Dedifferentiated amniotic fluid mesenchymal stem cell (primary cell): ENCODE data around the gene PTPRT.

Experiments used
- DNase-seq: peaks from one replicate; pipeline ENCODE4 v3.0.0-alpha.2; 2016; ENCODE audit errors: extremely low spot score

Gene PTPRT

GRCh38 chr20:42975974-42976373, 213.7 kb downstream of the PTPRT start:
- no peak for DNase-seq

- DNase-seq: no peak
Observed at GRCh38 chr20:42974347-42974746, 215.4 kb downstream of the PTPRT start.

GRCh38 chr20:42972591-42972990, 217.1 kb downstream of the PTPRT start:
- DNase-seq: no peak

- DNase-seq: no peak
Observed at GRCh38 chr20:42968746-42969145, 221.0 kb downstream of the PTPRT start.

- no peak for DNase-seq
Observed at GRCh38 chr20:42963796-42964195, 225.9 kb downstream of the PTPRT start.

GRCh38 chr20:42961771-42962170, 227.9 kb downstream of the PTPRT start:
- DNase-seq: no peak

- DNase-seq: no peak
Observed at GRCh38 chr20:42959996-42960395, 229.7 kb downstream of the PTPRT start.

- no peak for DNase-seq
Observed at GRCh38 chr20:42958367-42959069, 231.2 kb downstream of the PTPRT start.

GRCh38 chr20:42957704-42958095, 232.0 kb downstream of the PTPRT start:
- DNase-seq: no peak

GRCh38 chr20:42957018-42957703, 232.5 kb downstream of the PTPRT start:
- no peak for DNase-seq

GRCh38 chr20:42955713-42956112, 234.0 kb downstream of the PTPRT start:
- no peak for DNase-seq

- DNase-seq: no peak
Observed at GRCh38 chr20:42954951-42955350, 234.8 kb downstream of the PTPRT start.

GRCh38 chr20:42949950-42950349, 239.8 kb downstream of the PTPRT start:
- no peak for DNase-seq

- DNase-seq: no peak
Observed at GRCh38 chr20:42945234-42945994, 244.3 kb downstream of the PTPRT start.

GRCh38 chr20:42941629-42942028, 248.1 kb downstream of the PTPRT start:
- DNase-seq: no peak

- no peak for DNase-seq
Observed at GRCh38 chr20:42938441-42939205, 251.1 kb downstream of the PTPRT start.

GRCh38 chr20:42936482-42936881, 253.2 kb downstream of the PTPRT start:
- DNase-seq: no peak

- DNase-seq: no peak
Observed at GRCh38 chr20:42924215-42924614, 265.5 kb downstream of the PTPRT start.

GRCh38 chr20:42923348-42923918, 266.3 kb downstream of the PTPRT start:
- DNase-seq: no peak

- DNase-seq: no peak
Observed at GRCh38 chr20:42920776-42921175, 268.9 kb downstream of the PTPRT start.

GRCh38 chr20:42919316-42919715, 270.4 kb downstream of the PTPRT start:
- no peak for DNase-seq

- DNase-seq: no peak
Observed at GRCh38 chr20:42915081-42915480, 274.6 kb downstream of the PTPRT start.
